WTC11 (cell line): Measurements from ENCODE around the gene KRTAP5-11. TPM values are rescaled to one million over a fixed set of nuclear protein-coding genes. Genes with fewer than 3 reads are reported as not detected.

ENCODE experiments used
- ATAC-seq: fragments of 200-7000 bp; cut with Tn5 transposase; 2 replicates; pipeline ENCODE4 v1.10.0; 2021; ENCODE audit warnings: mild to moderate bottlenecking, moderate library complexity
- CTCF ChIA-PET: fragments of 300-600 bp; sonication (Branson Sonifier 250); formaldehyde crosslinking; loops from one replicate; lab custom pipeline; 2021; ENCODE audit warnings: antibody characterized with exemption; lab: Charles Lee
- POLR2A ChIA-PET: fragments of 350-600 bp; sonication (Branson Sonifier 250); formaldehyde crosslinking; loops from one replicate; lab custom pipeline; 2021; ENCODE audit warnings: antibody characterized with exemption; lab: Charles Lee
- DNase-seq: peaks from one replicate; pipeline ENCODE4 v3.0.0; 2021; ENCODE audit warnings: low spot score
- H3K27ac Mint-ChIP-seq: 2 replicates; pipeline ENCODE4 v1.8.0; 2021; ENCODE audit warnings: mixed read lengths
- H3K27me3 Mint-ChIP-seq: 2 replicates; pipeline ENCODE4 v1.8.0; 2021; ENCODE audit warnings: low read depth, mild to moderate bottlenecking, moderate library complexity, mixed read lengths
- H3K36me3 Mint-ChIP-seq: 2 replicates; pipeline ENCODE4 v1.8.0; 2021; ENCODE audit warnings: mixed read lengths
- H3K4me1 Mint-ChIP-seq: 2 replicates; pipeline ENCODE4 v1.8.0; 2022; ENCODE audit warnings: mixed read lengths
- H3K4me3 Mint-ChIP-seq: 2 replicates; pipeline ENCODE4 v1.8.0; 2021; ENCODE audit warnings: mild to moderate bottlenecking, moderate library complexity, mixed read lengths
- H3K9me3 Mint-ChIP-seq: 2 replicates; pipeline ENCODE4 v1.8.0; 2021; ENCODE audit warnings: mixed read lengths
- GABPB1 ChIP-seq: sonication (generic); formaldehyde crosslinking; IDR thresholded peaks from 2 replicates; pipeline ENCODE4 v1.8.1; 2023; ENCODE audit warnings: mild to moderate bottlenecking, missing genetic modification reagents
- GTF2I ChIP-seq: fragments of 250-450 bp; sonication (Bioruptor Pico); conservative IDR thresholded peaks from 2 replicates; pipeline ENCODE4 v1.4.0; 2021; ENCODE audit warnings: mild to moderate bottlenecking
- KAT7 ChIP-seq: sonication (generic); formaldehyde crosslinking; IDR thresholded peaks from 2 replicates; pipeline ENCODE4 v1.8.1; 2023; ENCODE audit warnings: missing genetic modification reagents, mild to moderate bottlenecking, borderline replicate concordance
- NFYB ChIP-seq: sonication (generic); formaldehyde crosslinking; conservative IDR thresholded peaks from 2 replicates; pipeline ENCODE4 v1.8.0; 2022; ENCODE audit warnings: low read depth, missing genetic modification reagents
- NR3C1 ChIP-seq: sonication (generic); formaldehyde crosslinking; conservative IDR thresholded peaks from 2 replicates; pipeline ENCODE4 v1.8.1; 2023; ENCODE audit warnings: low read depth, mild to moderate bottlenecking, missing genetic modification reagents
- SP1 ChIP-seq: sonication (generic); formaldehyde crosslinking; conservative IDR thresholded peaks from 2 replicates; pipeline ENCODE4 v1.8.1; 2022; ENCODE audit warnings: missing genetic modification reagents
- ZNF219 ChIP-seq: sonication (generic); formaldehyde crosslinking; IDR thresholded peaks from 2 replicates; pipeline ENCODE4 v1.8.0; 2023; ENCODE audit warnings: missing genetic modification reagents, mild to moderate bottlenecking, borderline replicate concordance
- ZNF232 ChIP-seq: sonication (generic); formaldehyde crosslinking; IDR thresholded peaks from 2 replicates; pipeline ENCODE4 v1.8.0; 2022; ENCODE audit warnings: mild to moderate bottlenecking, missing genetic modification reagents
- ZNF396 ChIP-seq: fragments of 250-450 bp; sonication (Bioruptor Pico); IDR thresholded peaks from 2 replicates; pipeline ENCODE4 v1.8.0; 2021; ENCODE audit warnings: mild to moderate bottlenecking, moderate library complexity, borderline replicate concordance
- ZNF423 ChIP-seq: fragments of 250-450 bp; sonication (Bioruptor Pico); IDR thresholded peaks from 2 replicates; pipeline ENCODE4 v2.1.2; 2022; ENCODE audit warnings: mild to moderate bottlenecking, moderate library complexity
- total RNA-seq: library from RNA; stranded (reverse); gene quantifications from 3 replicates; pipeline ENCODE4 v1.2.3, GENCODE V29; 2021
- TF ChIP-seq, protein P1 (sequence below): sonication (generic); formaldehyde crosslinking; conservative IDR thresholded peaks from 2 replicates; pipeline ENCODE4 v1.8.1; 2022; ENCODE audit warnings: mild to moderate bottlenecking, missing genetic modification reagents
- TF ChIP-seq, protein P2 (sequence below): fragments of 200-600 bp; IDR thresholded peaks from 2 replicates; pipeline ENCODE4 v1.8.0; 2022; ENCODE audit warnings: antibody characterized with exemption
- TF ChIP-seq, protein P3 (sequence below): fragments of 250-450 bp; sonication (Bioruptor Pico); IDR thresholded peaks from 2 replicates; pipeline ENCODE4 v2.1.2; 2022; ENCODE audit warnings: mild to moderate bottlenecking, moderate library complexity
- TF ChIP-seq, protein P4 (sequence below): sonication (generic); formaldehyde crosslinking; IDR thresholded peaks from 2 replicates; pipeline ENCODE4 v1.8.1; 2023; ENCODE audit warnings: mild to moderate bottlenecking, missing genetic modification reagents, moderate library complexity
- TF ChIP-seq, protein P5 (sequence below): sonication (generic); formaldehyde crosslinking; IDR thresholded peaks from 2 replicates; pipeline ENCODE4 v1.8.1; 2022; ENCODE audit warnings: low read depth, mild to moderate bottlenecking, moderate library complexity, missing genetic modification reagents, borderline replicate concordance
- TF ChIP-seq, protein P6 (sequence below): sonication (generic); formaldehyde crosslinking; IDR thresholded peaks from 2 replicates; pipeline ENCODE4 v1.8.0; 2023; ENCODE audit warnings: mild to moderate bottlenecking, missing genetic modification reagents
- TF ChIP-seq, protein P7 (sequence below): fragments of 250-450 bp; sonication (Bioruptor Pico); IDR thresholded peaks from 2 replicates; pipeline ENCODE4 v1.9.0; 2021; ENCODE audit warnings: moderate library complexity, mild to moderate bottlenecking, inconsistent platforms, borderline replicate concordance

KRTAP5-11 gene
- total RNA-seq, 1 experiment from 2014 or later = not detected

DNA sequence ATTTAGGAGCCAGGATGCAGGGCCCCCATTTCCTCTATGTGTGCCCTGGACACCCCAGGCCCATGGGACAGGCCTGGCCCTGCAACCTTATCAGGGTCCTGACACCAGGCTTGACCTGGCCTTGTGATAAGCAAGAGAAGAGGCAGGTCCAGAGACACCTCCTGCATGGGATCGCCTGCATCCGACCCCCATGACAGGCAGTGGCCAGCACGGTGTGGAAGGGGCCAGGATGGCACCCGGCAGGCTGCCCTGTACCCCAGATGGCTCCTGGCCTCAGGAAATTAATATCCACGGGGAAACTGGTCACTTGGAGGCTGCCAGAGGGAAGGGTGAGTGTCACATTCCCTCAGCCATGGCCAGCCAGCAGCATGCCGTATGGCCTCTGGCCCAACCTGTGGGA lies 27.7 kb downstream of the KRTAP5-11 start (continued):
- TF ChIP-seq, protein P1, sequence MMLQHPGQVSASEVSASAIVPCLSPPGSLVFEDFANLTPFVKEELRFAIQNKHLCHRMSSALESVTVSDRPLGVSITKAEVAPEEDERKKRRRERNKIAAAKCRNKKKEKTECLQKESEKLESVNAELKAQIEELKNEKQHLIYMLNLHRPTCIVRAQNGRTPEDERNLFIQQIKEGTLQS (CRISPR knock-in tag) = no peak
- TF ChIP-seq, protein P2, sequence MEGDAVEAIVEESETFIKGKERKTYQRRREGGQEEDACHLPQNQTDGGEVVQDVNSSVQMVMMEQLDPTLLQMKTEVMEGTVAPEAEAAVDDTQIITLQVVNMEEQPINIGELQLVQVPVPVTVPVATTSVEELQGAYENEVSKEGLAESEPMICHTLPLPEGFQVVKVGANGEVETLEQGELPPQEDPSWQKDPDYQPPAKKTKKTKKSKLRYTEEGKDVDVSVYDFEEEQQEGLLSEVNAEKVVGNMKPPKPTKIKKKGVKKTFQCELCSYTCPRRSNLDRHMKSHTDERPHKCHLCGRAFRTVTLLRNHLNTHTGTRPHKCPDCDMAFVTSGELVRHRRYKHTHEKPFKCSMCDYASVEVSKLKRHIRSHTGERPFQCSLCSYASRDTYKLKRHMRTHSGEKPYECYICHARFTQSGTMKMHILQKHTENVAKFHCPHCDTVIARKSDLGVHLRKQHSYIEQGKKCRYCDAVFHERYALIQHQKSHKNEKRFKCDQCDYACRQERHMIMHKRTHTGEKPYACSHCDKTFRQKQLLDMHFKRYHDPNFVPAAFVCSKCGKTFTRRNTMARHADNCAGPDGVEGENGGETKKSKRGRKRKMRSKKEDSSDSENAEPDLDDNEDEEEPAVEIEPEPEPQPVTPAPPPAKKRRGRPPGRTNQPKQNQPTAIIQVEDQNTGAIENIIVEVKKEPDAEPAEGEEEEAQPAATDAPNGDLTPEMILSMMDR = no peak
- TF ChIP-seq ZNF232 (CRISPR knock-in tag) (no peak), GTF2I (CRISPR knock-in tag) (no peak)
- TF ChIP-seq, protein P3, sequence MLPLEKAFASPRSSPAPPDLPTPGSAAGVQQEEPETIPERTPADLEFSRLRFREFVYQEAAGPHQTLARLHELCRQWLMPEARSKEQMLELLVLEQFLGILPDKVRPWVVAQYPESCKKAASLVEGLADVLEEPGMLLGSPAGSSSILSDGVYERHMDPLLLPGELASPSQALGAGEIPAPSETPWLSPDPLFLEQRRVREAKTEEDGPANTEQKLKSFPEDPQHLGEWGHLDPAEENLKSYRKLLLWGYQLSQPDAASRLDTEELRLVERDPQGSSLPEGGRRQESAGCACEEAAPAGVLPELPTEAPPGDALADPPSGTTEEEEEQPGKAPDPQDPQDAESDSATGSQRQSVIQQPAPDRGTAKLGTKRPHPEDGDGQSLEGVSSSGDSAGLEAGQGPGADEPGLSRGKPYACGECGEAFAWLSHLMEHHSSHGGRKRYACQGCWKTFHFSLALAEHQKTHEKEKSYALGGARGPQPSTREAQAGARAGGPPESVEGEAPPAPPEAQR (CRISPR knock-in tag) = no peak

DNA sequence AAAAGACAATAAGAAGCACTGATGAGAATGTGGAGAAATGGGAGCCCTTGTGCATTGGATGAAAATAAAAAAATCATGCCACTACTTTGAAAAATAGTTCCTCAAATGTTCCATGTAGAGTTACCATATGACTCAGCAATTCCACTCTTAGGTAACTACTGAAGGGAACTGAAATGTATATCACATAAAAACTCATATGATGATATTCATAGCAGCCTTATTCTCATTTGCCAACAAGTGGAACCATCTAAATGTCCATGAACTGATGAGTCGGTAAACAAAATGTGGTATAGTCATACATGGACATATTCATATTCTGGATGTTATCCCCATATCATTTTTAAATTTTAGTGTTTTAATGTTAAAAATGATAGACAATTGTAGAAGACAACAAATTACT lies 31.0 kb downstream of the KRTAP5-11 start:
- CTCF ChIA-PET = no interaction called here
- Mint-ChIP-seq H3K27ac (no peak overlapping the region), H3K9me3 (peaks cover 8% of the 10 kb centered on the region)
- ATAC-seq = no peak
- no peak for DNase-seq
- TF ChIP-seq KAT7 = no peak
- TF ChIP-seq, all 79 proteins: peak for 0
- Mint-ChIP-seq H3K36me3 (peaks cover 4% of the 10 kb centered on the region), H3K4me1 (peaks cover 8% of the 10 kb centered on the region), H3K4me3 (no peak overlapping the region), H3K27me3 (peaks cover 16% of the 10 kb centered on the region)
- POLR2A ChIA-PET = no interaction called here

DNA sequence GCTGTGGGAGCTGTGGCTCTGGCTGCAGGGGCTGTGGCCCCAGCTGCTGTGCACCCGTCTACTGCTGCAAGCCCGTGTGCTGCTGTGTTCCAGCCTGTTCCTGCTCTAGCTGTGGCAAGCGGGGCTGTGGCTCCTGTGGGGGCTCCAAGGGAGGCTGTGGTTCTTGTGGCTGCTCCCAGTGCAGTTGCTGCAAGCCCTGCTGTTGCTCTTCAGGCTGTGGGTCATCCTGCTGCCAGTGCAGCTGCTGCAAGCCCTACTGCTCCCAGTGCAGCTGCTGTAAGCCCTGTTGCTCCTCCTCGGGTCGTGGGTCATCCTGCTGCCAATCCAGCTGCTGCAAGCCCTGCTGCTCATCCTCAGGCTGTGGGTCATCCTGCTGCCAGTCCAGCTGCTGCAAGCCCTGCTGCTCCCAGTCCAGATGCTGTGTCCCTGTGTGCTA lies 33.9 kb downstream of the KRTAP5-11 start:
- POLR2A ChIA-PET = interaction anchor here (0.9 kb wide), 1 partner anchor 17 kb away, joined by 4 read pairs; the partner anchor contains the start of gene KRTAP5-10
- Mint-ChIP-seq H3K4me3 (no peak overlapping the region), H3K36me3 (peaks cover 9% of the 10 kb centered on the region), H3K27ac (no peak overlapping the region), H3K9me3 (peaks cover 14% of the 10 kb centered on the region), H3K4me1 (peaks cover 23% of the 10 kb centered on the region), H3K27me3 (peaks cover 20% of the 10 kb centered on the region)
- no peak for DNase-seq
- TF ChIP-seq, protein P4, sequence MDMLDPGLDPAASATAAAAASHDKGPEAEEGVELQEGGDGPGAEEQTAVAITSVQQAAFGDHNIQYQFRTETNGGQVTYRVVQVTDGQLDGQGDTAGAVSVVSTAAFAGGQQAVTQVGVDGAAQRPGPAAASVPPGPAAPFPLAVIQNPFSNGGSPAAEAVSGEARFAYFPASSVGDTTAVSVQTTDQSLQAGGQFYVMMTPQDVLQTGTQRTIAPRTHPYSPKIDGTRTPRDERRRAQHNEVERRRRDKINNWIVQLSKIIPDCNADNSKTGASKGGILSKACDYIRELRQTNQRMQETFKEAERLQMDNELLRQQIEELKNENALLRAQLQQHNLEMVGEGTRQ = no peak
- TF ChIP-seq NFYB (CRISPR knock-in tag) (no peak), ZNF423 (no peak)
- no peak for ATAC-seq
- CTCF ChIA-PET = interaction anchor here (1.5 to 2.4 kb wide), 2 partner anchors 15 to 32 kb away, joined by 5 to 9 read pairs; no protein-coding TSS in a partner anchor

DNA sequence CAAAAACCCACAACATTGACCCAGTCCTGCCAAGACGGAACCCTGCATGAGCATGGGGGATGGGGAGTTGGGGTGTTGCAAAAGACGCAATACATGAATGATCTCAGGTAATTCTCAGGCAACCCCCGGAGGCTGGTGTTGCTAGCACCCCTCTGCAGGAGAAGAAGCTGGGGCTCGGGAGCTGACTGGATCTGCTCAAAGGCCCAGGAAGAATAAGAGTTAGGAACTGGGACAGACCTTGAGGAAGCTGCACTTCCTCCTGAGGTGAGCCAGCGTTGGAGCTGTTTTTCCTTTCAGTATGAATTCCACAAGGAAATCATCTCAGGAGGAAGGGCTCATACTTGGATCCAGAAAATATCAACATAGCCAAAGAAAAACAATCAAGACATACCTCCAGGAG lies 34.6 kb downstream of the KRTAP5-11 start, which contains the start of gene KRTAP5-9:
TSS of gene KRTAP5-9 (plus strand) at position 301 of the 400 bp plus-strand sequence. CDS start 238 bp downstream, outside the sequence.
- H3K27ac Mint-ChIP-seq = no peak within 1 kb of the TSS
- DNase-seq (no peak), ATAC-seq (no peak)
- ChIA-PET POLR2A (no interaction called here), CTCF (interaction anchor here (1.5 to 2.4 kb wide), 2 partner anchors 15 to 32 kb away, joined by 5 to 9 read pairs; no protein-coding TSS in a partner anchor)
- H3K9me3 Mint-ChIP-seq = peaks cover 14% of the 10 kb centered on the region
- H3K27me3 Mint-ChIP-seq = peaks cover 20% of the 10 kb centered on the region
- no peak within 1 kb of the TSS for H3K4me3 Mint-ChIP-seq
- peaks cover 9% of the 10 kb centered on the region for H3K36me3 Mint-ChIP-seq
- H3K4me1 Mint-ChIP-seq = peaks cover 25% of the 10 kb centered on the region
- TF ChIP-seq, protein P5, sequence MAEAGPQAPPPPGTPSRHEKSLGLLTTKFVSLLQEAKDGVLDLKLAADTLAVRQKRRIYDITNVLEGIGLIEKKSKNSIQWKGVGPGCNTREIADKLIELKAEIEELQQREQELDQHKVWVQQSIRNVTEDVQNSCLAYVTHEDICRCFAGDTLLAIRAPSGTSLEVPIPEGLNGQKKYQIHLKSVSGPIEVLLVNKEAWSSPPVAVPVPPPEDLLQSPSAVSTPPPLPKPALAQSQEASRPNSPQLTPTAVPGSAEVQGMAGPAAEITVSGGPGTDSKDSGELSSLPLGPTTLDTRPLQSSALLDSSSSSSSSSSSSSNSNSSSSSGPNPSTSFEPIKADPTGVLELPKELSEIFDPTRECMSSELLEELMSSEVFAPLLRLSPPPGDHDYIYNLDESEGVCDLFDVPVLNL (CRISPR knock-in tag) = no peak
- TF ChIP-seq, all 79 proteins: peak for 0

DNA sequence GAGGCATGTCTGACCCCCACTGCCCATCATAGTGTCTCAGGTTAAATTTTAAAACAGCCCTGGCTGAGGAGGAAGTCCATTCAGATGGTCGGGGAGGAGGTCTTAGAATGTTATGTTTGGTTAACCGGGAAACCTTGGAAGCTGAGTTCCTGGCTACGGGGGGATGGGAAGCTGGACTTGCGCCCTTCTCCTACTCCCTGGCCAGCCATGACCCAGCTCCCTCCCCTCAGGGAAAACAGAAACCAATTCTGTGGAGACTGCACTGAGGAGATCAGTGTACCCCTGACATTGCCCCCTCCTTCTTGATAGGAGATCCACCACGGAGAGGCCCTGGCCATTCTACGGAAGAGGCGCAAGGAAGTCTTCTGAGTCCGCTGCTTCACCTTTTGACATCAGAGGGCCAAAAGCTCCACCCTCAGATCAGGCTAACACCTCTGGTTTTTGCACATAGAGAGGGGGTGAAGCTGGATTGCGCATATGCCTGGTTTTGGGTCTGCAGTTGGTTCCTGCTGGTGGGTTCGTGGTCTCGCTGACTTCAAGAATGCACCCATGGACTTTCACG lies 37.2 kb downstream of the KRTAP5-11 start:
- ATAC-seq = no peak
- ChIA-PET POLR2A (no interaction called here), CTCF (interaction anchor here (2.2 kb wide), 1 partner anchor 35 kb away, joined by 6 read pairs; no protein-coding TSS in a partner anchor)
- Mint-ChIP-seq H3K4me1 (peaks cover 17% of the 10 kb centered on the region), H3K9me3 (peaks cover 26% of the 10 kb centered on the region), H3K27me3 (peaks cover 27% of the 10 kb centered on the region), H3K4me3 (no peak overlapping the region), H3K27ac (no peak overlapping the region), H3K36me3 (peaks cover 16% of the 10 kb centered on the region)
- no peak for DNase-seq
- TF ChIP-seq ZNF219 (CRISPR knock-in tag) (no peak), SP1 (CRISPR knock-in tag) (no peak), NR3C1 (CRISPR knock-in tag) (no peak), GABPB1 (CRISPR knock-in tag) (no peak), ZNF396 (CRISPR knock-in tag) (no peak)
- TF ChIP-seq, protein P6, sequence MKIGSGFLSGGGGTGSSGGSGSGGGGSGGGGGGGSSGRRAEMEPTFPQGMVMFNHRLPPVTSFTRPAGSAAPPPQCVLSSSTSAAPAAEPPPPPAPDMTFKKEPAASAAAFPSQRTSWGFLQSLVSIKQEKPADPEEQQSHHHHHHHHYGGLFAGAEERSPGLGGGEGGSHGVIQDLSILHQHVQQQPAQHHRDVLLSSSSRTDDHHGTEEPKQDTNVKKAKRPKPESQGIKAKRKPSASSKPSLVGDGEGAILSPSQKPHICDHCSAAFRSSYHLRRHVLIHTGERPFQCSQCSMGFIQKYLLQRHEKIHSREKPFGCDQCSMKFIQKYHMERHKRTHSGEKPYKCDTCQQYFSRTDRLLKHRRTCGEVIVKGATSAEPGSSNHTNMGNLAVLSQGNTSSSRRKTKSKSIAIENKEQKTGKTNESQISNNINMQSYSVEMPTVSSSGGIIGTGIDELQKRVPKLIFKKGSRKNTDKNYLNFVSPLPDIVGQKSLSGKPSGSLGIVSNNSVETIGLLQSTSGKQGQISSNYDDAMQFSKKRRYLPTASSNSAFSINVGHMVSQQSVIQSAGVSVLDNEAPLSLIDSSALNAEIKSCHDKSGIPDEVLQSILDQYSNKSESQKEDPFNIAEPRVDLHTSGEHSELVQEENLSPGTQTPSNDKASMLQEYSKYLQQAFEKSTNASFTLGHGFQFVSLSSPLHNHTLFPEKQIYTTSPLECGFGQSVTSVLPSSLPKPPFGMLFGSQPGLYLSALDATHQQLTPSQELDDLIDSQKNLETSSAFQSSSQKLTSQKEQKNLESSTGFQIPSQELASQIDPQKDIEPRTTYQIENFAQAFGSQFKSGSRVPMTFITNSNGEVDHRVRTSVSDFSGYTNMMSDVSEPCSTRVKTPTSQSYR = no peak
- TF ChIP-seq, protein P7, sequence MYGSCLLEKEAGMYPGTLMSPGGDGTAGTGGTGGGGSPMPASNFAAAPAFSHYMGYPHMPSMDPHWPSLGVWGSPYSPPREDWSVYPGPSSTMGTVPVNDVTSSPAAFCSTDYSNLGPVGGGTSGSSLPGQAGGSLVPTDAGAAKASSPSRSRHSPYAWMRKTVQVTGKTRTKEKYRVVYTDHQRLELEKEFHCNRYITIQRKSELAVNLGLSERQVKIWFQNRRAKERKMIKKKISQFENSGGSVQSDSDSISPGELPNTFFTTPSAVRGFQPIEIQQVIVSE = no peak
